ENCODE data around the gene PGF. TPM values are rescaled to one million over a fixed set of nuclear protein-coding genes. Genes with fewer than 3 reads are reported as not detected.

The PGF gene
- total RNA-seq, 4 donors from 2014 or later, result 9.7 to 10.5 (median 10.1) TPM; not detected in 1

- no peaks in the 10 kb centered on the region for H3K27me3 ChIP-seq
- H3K27ac ChIP-seq, result peak overlapping the region; percentile 72 to 84 (median 80)
- in situ Hi-C loops (cut with MboI; ENCODE audit: low pct_ligation_motif_present in 1 of 4, low pct_unique_long_range_greater_than_20kb in 1 of 4, low sequenced_read_pairs in 3 of 4) (loop anchor here in 3 of 4 donors (10.0 to 25.0 kb wide), 3 partner anchors 132 to 145 kb away; no protein-coding TSS in a partner anchor), intact Hi-C loops (cut with DNase I; ENCODE audit: low total_unique reads) (no loop called here)
- no peak overlapping the region for H3K4me3 ChIP-seq
- no peak for TF ChIP-seq POLR2A (IDR thresholded peaks at IDR 0.05)
- no peak for TF ChIP-seq EP300 (IDR thresholded peaks at IDR 0.05; ENCODE audit: low read depth)
- TF ChIP-seq POLR2AphosphoS5 (IDR thresholded peaks at IDR 0.05), result no peak
- TF ChIP-seq CTCF (IDR thresholded peaks at IDR 0.05), result no peak
- WGBS, 2 donors (ENCODE audit: low coverage in 1 of 2), result 87% methylated on average over 11 of the region's 11 CpGs; no CpG with 5 or more reads in 1 of the 2 donors
- no peak for DNase-seq
- no peaks in the 10 kb centered on the region for H3K9me3 ChIP-seq
- peaks cover 5 to 40% (median 22%) of the 10 kb centered on the region in 4 donors for H3K4me1 ChIP-seq
- H3K36me3 ChIP-seq, result no peaks in the 10 kb centered on the region
Measured at GRCh38 chr14:74942608-74943007, 12.8 kb downstream of the PGF start.

DNA sequence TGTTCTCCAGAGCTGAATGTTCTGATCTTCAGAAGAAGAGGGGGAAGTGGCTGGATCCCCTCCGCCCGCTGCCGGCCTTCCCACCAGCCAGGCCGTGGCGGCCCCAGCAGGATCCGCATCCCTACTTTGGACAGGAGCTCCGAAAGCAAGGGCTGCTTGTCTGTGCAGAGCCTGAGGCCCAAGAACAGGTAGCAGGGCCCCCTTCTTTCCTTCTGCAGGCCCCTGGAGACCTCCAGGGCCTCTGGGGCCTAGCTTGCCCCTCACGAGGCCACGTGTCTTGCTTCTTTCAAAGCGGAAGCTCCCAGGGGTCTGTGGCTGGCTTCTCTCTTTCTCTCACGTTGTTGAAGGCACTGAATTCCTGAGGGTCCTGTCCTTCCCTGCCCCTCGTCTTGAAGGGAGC, 13.2 kb downstream of the PGF start:
- Histone ChIP-seq H3K27me3 (no peaks in the 10 kb centered on the region), H3K4me3 (peak overlapping the region in 1 of 4 donors; percentile 10), H3K36me3 (no peaks in the 10 kb centered on the region), H3K27ac (peak overlapping the region; percentile 72 to 84 (median 80)), H3K9me3 (no peaks in the 10 kb centered on the region), H3K4me1 (peaks cover 5 to 40% (median 22%) of the 10 kb centered on the region in 4 donors)
- in situ Hi-C loops (cut with MboI; ENCODE audit: low pct_ligation_motif_present in 1 of 4, low pct_unique_long_range_greater_than_20kb in 1 of 4, low sequenced_read_pairs in 3 of 4) (loop anchor here in 3 of 4 donors (10.0 to 25.0 kb wide), 3 partner anchors 133 to 145 kb away; no protein-coding TSS in a partner anchor), intact Hi-C loops (cut with DNase I; ENCODE audit: low total_unique reads) (no loop called here)
- DNase-seq, result no peak
- TF ChIP-seq POLR2AphosphoS5 (IDR thresholded peaks at IDR 0.05), result no peak
- TF ChIP-seq POLR2A (IDR thresholded peaks at IDR 0.05), result no peak
- no peak for TF ChIP-seq CTCF (IDR thresholded peaks at IDR 0.05)
- TF ChIP-seq EP300 (IDR thresholded peaks at IDR 0.05; ENCODE audit: low read depth), result no peak
- 70% methylated on average over 12 of the region's 12 CpGs; no CpG with 5 or more reads in 1 of the 2 donors for WGBS, 2 donors (ENCODE audit: low coverage in 1 of 2)

DNA sequence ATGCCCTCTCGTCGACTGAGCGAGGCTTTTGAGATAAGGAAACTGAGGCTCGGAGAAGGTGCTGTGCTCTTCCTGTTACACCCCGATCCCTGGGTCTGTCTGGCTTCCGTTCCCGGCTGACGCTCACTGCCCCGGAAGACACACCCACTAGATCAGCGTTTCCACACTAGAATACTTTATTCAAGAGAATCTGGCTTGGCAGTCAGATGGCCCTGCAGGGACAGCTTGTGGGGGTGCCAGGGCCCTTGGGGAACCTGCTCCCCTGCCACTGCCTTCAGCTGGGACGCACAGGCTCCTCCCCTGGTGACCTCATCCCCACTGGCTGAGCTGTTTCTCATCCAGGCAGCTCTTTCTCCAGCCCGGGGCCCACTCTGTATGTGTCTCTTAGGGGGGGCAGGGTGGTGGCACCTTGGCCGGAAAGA, 13.7 kb downstream of the PGF start:
- 57 to 62% methylated on average over 3 to 13 of the region's 13 CpGs for WGBS, 2 donors (ENCODE audit: low coverage in 1 of 2)
- Histone ChIP-seq H3K4me1 (peaks cover 5 to 39% (median 22%) of the 10 kb centered on the region in 4 donors), H3K36me3 (no peaks in the 10 kb centered on the region), H3K27me3 (no peaks in the 10 kb centered on the region), H3K9me3 (no peaks in the 10 kb centered on the region), H3K4me3 (no peak overlapping the region), H3K27ac (peak overlapping the region; percentile 72 to 84 (median 80))
- TF ChIP-seq CTCF (IDR thresholded peaks at IDR 0.05), result no peak
- peak in 1 of 3 donors; percentile 31 for TF ChIP-seq POLR2AphosphoS5 (IDR thresholded peaks at IDR 0.05)
- no peak for TF ChIP-seq EP300 (IDR thresholded peaks at IDR 0.05; ENCODE audit: low read depth)
- peak; percentile 34 for TF ChIP-seq POLR2A (IDR thresholded peaks at IDR 0.05)
- DNase-seq, result peak; percentile 52
- intact Hi-C loops (cut with DNase I; ENCODE audit: low total_unique reads), result no loop called here
- in situ Hi-C loops (cut with MboI; ENCODE audit: low pct_ligation_motif_present in 1 of 4, low pct_unique_long_range_greater_than_20kb in 1 of 4, low sequenced_read_pairs in 3 of 4), result loop anchor here in 3 of 4 donors (10.0 to 25.0 kb wide), 3 partner anchors 133 to 146 kb away; no protein-coding TSS in a partner anchor

DNA sequence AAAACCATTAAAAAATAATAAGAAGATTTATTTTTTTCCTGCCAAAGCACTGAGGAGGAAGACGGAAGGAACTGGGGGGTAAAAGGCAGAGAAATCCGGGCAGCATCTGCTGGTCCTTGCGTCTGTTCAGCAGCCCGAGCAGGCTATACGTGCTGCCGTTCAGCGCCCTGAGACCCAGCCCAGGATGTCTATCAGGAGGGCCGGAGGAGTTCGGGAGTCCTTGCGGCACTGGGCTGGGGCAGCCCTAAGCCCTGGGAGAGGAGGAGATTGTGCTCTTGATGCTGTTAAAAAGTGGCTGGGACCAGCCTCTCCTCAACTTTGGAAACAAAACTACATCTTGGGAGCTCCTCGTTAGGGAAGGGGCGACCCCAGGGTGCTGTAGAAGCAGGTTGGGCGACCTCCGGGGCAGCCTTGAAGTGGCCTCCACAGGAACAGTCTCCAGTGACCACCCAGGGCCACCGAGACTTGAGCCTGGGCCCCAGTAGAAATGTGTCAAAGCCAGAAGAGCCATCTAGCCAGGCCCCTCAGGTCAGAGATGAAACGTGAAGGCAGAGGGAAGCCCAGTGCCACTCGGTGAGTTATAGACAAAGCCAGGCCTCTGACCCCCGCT, 14.3 kb downstream of the PGF start:
- in situ Hi-C loops (cut with MboI; ENCODE audit: low pct_ligation_motif_present in 1 of 4, low pct_unique_long_range_greater_than_20kb in 1 of 4, low sequenced_read_pairs in 3 of 4), result loop anchor here in 3 of 4 donors (10.0 to 25.0 kb wide), 3 partner anchors 134 to 146 kb away; no protein-coding TSS in a partner anchor
- DNase-seq, result no peak
- Histone ChIP-seq H3K4me3 (no peak overlapping the region), H3K27me3 (no peaks in the 10 kb centered on the region), H3K9me3 (no peaks in the 10 kb centered on the region), H3K4me1 (peaks cover 5 to 32% (median 19%) of the 10 kb centered on the region in 4 donors), H3K36me3 (no peaks in the 10 kb centered on the region), H3K27ac (peak overlapping the region; percentile 72 to 84 (median 80))
- TF ChIP-seq EP300 (IDR thresholded peaks at IDR 0.05; ENCODE audit: low read depth) (no peak), CTCF (IDR thresholded peaks at IDR 0.05) (no peak)
- intact Hi-C loops (cut with DNase I; ENCODE audit: low total_unique reads), result no loop called here
- 85 to 95% methylated on average over 6 to 18 of the region's 18 CpGs for WGBS, 2 donors (ENCODE audit: low coverage in 1 of 2)

All from transverse colon (tissue), 4 donors.